T-helper 2 cell treated with Interferon-gamma antibody and Interleukin-4, amounts not matched to agents 5 μg/mL and 100 μg/mL, for 36 hours (primary cell): ENCODE data around the gene PNLIPRP2.

Experiments used
- DNase-seq: peaks from one replicate; pipeline ENCODE4 v3.0.0; 2021; ENCODE audit warnings: low spot score
- H3K27ac Mint-ChIP-seq: one replicate; pipeline ENCODE4 v1.8.0; 2021; ENCODE audit warnings: mild to moderate bottlenecking, mixed read lengths
- H3K27me3 Mint-ChIP-seq: one replicate; pipeline ENCODE4 v1.8.0; 2021; ENCODE audit warnings: low read depth, mixed read lengths
- H3K36me3 Mint-ChIP-seq: one replicate; pipeline ENCODE4 v1.8.0; 2021; ENCODE audit warnings: low read depth, mixed read lengths
- H3K4me1 Mint-ChIP-seq: one replicate; pipeline ENCODE4 v1.8.0; 2021; ENCODE audit warnings: low read depth, mixed read lengths
- H3K4me3 Mint-ChIP-seq: one replicate; pipeline ENCODE4 v1.8.0; 2022; ENCODE audit warnings: mild to moderate bottlenecking, moderate library complexity, mixed read lengths
- H3K9me3 Mint-ChIP-seq: one replicate; pipeline ENCODE4 v1.8.0; 2021; ENCODE audit warnings: mixed read lengths

Gene PNLIPRP2

GRCh38 chr10:116626815-116627214, 6.1 kb downstream of the PNLIPRP2 start:
- H3K27me3 Mint-ChIP-seq, result peaks cover 4% of the 10 kb centered on the region
- DNase-seq, result no peak
- no peaks in the 10 kb centered on the region for H3K36me3 Mint-ChIP-seq
- H3K4me3 Mint-ChIP-seq, result no peak overlapping the region
- H3K4me1 Mint-ChIP-seq, result no peaks in the 10 kb centered on the region
- H3K27ac Mint-ChIP-seq, result no peak overlapping the region
- no peaks in the 10 kb centered on the region for H3K9me3 Mint-ChIP-seq

GRCh38 chr10:116627386-116627933, 6.7 kb downstream of the PNLIPRP2 start:
- DNase-seq, result no peak
- no peak overlapping the region for H3K27ac Mint-ChIP-seq
- no peak overlapping the region for H3K4me3 Mint-ChIP-seq
- H3K9me3 Mint-ChIP-seq, result no peaks in the 10 kb centered on the region
- no peaks in the 10 kb centered on the region for H3K36me3 Mint-ChIP-seq
- peaks cover 4% of the 10 kb centered on the region for H3K27me3 Mint-ChIP-seq
- no peaks in the 10 kb centered on the region for H3K4me1 Mint-ChIP-seq

- no peak overlapping the region for H3K4me3 Mint-ChIP-seq
- H3K36me3 Mint-ChIP-seq, result no peaks in the 10 kb centered on the region
- H3K4me1 Mint-ChIP-seq, result no peaks in the 10 kb centered on the region
- H3K9me3 Mint-ChIP-seq, result no peaks in the 10 kb centered on the region
- H3K27ac Mint-ChIP-seq, result no peak overlapping the region
- peaks cover 4% of the 10 kb centered on the region for H3K27me3 Mint-ChIP-seq
- DNase-seq, result no peak
Observed at GRCh38 chr10:116629340-116629739, 8.6 kb downstream of the PNLIPRP2 start.

- H3K9me3 Mint-ChIP-seq, result no peaks in the 10 kb centered on the region
- DNase-seq, result no peak
- H3K4me3 Mint-ChIP-seq, result no peak overlapping the region
- no peaks in the 10 kb centered on the region for H3K36me3 Mint-ChIP-seq
- H3K27ac Mint-ChIP-seq, result no peak overlapping the region
- no peaks in the 10 kb centered on the region for H3K4me1 Mint-ChIP-seq
- H3K27me3 Mint-ChIP-seq, result peaks cover 4% of the 10 kb centered on the region
Observed at GRCh38 chr10:116630020-116630419, 9.3 kb downstream of the PNLIPRP2 start.

- no peak for DNase-seq
- H3K4me3 Mint-ChIP-seq, result no peak overlapping the region
- H3K9me3 Mint-ChIP-seq, result no peaks in the 10 kb centered on the region
- H3K4me1 Mint-ChIP-seq, result no peaks in the 10 kb centered on the region
- no peaks in the 10 kb centered on the region for H3K36me3 Mint-ChIP-seq
- peaks cover 2% of the 10 kb centered on the region for H3K27me3 Mint-ChIP-seq
- H3K27ac Mint-ChIP-seq, result no peak overlapping the region
Observed at GRCh38 chr10:116631871-116632295, 11.1 kb downstream of the PNLIPRP2 start.

GRCh38 chr10:116632596-116633215, 12.0 kb downstream of the PNLIPRP2 start:
- no peaks in the 10 kb centered on the region for H3K36me3 Mint-ChIP-seq

GRCh38 chr10:116633216-116633600, 12.5 kb downstream of the PNLIPRP2 start:
- H3K4me1 Mint-ChIP-seq, result no peaks in the 10 kb centered on the region
- peaks cover 2% of the 10 kb centered on the region for H3K27me3 Mint-ChIP-seq
- no peaks in the 10 kb centered on the region for H3K9me3 Mint-ChIP-seq
- no peak for DNase-seq
- no peaks in the 10 kb centered on the region for H3K36me3 Mint-ChIP-seq
- no peak overlapping the region for H3K27ac Mint-ChIP-seq
- H3K4me3 Mint-ChIP-seq, result no peak overlapping the region

More at GRCh38 chr10:116632596-116633215, 12.0 kb downstream of the PNLIPRP2 start:
- no peak for DNase-seq
- no peaks in the 10 kb centered on the region for H3K4me1 Mint-ChIP-seq
- H3K27me3 Mint-ChIP-seq, result peaks cover 2% of the 10 kb centered on the region
- no peak overlapping the region for H3K4me3 Mint-ChIP-seq
- H3K27ac Mint-ChIP-seq, result no peak overlapping the region
- H3K9me3 Mint-ChIP-seq, result no peaks in the 10 kb centered on the region

- Mint-ChIP-seq H3K27me3 (peaks cover 2% of the 10 kb centered on the region), H3K27ac (no peak overlapping the region), H3K9me3 (no peaks in the 10 kb centered on the region), H3K4me1 (no peaks in the 10 kb centered on the region), H3K36me3 (no peaks in the 10 kb centered on the region), H3K4me3 (no peak overlapping the region)
- DNase-seq, result no peak
Observed at GRCh38 chr10:116634126-116634975, 13.6 kb downstream of the PNLIPRP2 start.

GRCh38 chr10:116636385-116636784, 15.6 kb downstream of the PNLIPRP2 start:
- H3K9me3 Mint-ChIP-seq, result peaks cover 8% of the 10 kb centered on the region

GRCh38 chr10:116636976-116637375, 16.2 kb downstream of the PNLIPRP2 start:
- Mint-ChIP-seq H3K9me3 (peaks cover 8% of the 10 kb centered on the region), H3K27ac (no peak overlapping the region), H3K36me3 (no peaks in the 10 kb centered on the region), H3K4me3 (no peak overlapping the region), H3K4me1 (no peaks in the 10 kb centered on the region), H3K27me3 (peaks cover 2% of the 10 kb centered on the region)
- DNase-seq, result no peak

More at GRCh38 chr10:116636385-116636784, 15.6 kb downstream of the PNLIPRP2 start:
- Mint-ChIP-seq H3K27ac (no peak overlapping the region), H3K36me3 (no peaks in the 10 kb centered on the region), H3K4me1 (no peaks in the 10 kb centered on the region), H3K27me3 (peaks cover 2% of the 10 kb centered on the region), H3K4me3 (no peak overlapping the region)
- no peak for DNase-seq

- Mint-ChIP-seq H3K9me3 (peaks cover 8% of the 10 kb centered on the region), H3K27me3 (peaks cover 2% of the 10 kb centered on the region), H3K4me3 (no peak overlapping the region), H3K4me1 (no peaks in the 10 kb centered on the region), H3K27ac (no peak overlapping the region), H3K36me3 (no peaks in the 10 kb centered on the region)
- DNase-seq, result no peak
Observed at GRCh38 chr10:116637830-116638229, 17.1 kb downstream of the PNLIPRP2 start.

- no peak overlapping the region for H3K4me3 Mint-ChIP-seq
- no peak for DNase-seq
Observed at GRCh38 chr10:116646502-116646901, 25.7 kb downstream of the PNLIPRP2 start.

GRCh38 chr10:116648903-116649302, 28.1 kb downstream of the PNLIPRP2 start:
- Mint-ChIP-seq H3K27ac (no peak overlapping the region), H3K4me3 (no peak overlapping the region), H3K27me3 (no peaks in the 10 kb centered on the region), H3K4me1 (no peaks in the 10 kb centered on the region), H3K9me3 (no peaks in the 10 kb centered on the region), H3K36me3 (no peaks in the 10 kb centered on the region)
- no peak for DNase-seq

More at GRCh38 chr10:116646502-116646901, 25.7 kb downstream of the PNLIPRP2 start:
- no peaks in the 10 kb centered on the region for H3K27me3 Mint-ChIP-seq
- H3K9me3 Mint-ChIP-seq, result no peaks in the 10 kb centered on the region
- no peaks in the 10 kb centered on the region for H3K4me1 Mint-ChIP-seq
- no peak overlapping the region for H3K27ac Mint-ChIP-seq
- no peaks in the 10 kb centered on the region for H3K36me3 Mint-ChIP-seq

- Mint-ChIP-seq H3K4me3 (no peak overlapping the region), H3K27me3 (no peaks in the 10 kb centered on the region), H3K4me1 (no peaks in the 10 kb centered on the region), H3K27ac (no peak overlapping the region), H3K9me3 (no peaks in the 10 kb centered on the region), H3K36me3 (no peaks in the 10 kb centered on the region)
- no peak for DNase-seq
Observed at GRCh38 chr10:116653885-116654284, 33.1 kb downstream of the PNLIPRP2 start.
